HG03039 (cell line): ENCODE data around the gene IL11RA.

Source experiments
- ATAC-seq: cut with Tn5 transposase; IDR thresholded peaks from one replicate; pipeline ENCODE4 v1.9.1; 2021; ENCODE audit warnings: mild to moderate bottlenecking, moderate library complexity; ENCODE audit not compliant: unreplicated experiment

The IL11RA gene

DNA sequence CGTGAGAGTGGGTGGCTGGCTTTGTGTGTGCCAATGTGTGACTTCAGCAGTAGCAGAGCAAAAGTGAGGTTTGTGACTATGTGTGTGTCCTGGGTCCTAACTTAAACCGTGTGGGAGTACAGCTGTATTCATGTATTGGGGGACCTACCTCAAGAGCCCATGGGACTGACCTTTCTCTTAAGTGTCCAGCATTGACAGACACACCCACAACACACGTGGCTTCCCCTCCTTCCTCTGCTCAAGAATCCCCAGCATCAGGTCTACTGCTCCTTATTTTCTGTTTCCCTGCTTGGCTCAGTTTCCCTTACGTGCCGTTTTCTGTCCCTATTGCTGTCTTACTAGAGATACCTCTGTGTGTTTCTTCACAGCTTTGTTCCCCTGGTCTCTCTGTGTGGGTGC is 616 bp downstream of the IL11RA start:
- no peak for ATAC-seq

DNA sequence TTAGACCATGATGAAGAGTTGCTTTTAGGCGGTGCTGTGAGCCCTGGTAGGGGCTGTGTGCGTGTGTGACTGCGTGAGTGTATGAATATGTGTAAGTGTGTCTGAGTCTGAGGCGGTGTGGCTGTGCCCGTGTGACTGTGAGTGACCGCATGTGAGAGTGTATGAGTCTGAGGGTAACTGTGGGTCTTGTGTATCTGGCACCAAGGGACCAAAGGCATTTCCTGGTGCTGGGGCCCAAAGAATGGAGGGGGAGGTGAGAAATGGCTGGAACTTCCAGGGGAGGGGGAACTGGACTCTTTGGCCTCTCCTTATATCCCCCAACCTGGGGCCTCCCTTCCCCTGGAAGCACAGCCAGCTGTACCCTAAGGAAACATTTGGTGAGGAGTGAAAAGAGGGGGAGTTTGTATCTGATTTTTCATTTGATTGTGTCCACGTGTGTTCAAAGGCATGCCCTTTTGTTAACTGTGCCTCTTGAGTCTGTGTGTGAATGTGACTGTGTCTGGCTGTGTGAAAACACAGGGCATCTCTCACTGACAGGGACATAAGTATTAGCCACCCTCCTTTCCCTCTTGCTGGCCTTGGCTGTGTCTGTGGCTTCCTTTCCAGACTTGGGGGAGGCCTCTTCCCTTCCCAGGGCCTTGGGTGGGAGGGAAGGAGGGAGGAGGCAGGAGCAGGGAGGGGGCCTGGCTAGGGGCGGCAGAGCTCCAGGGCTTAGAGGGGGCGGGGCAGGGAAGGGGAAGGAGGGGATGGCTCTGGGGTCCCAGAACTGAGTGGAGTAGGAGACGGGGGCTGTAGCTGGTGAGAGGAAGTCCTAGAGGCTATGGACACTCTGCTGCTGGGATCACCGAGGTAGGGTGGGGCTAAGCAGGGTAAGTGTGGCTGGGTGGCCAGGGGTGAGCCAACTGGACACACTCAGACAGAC is 1.4 kb downstream of the IL11RA start:
- ATAC-seq, result no peak

DNA sequence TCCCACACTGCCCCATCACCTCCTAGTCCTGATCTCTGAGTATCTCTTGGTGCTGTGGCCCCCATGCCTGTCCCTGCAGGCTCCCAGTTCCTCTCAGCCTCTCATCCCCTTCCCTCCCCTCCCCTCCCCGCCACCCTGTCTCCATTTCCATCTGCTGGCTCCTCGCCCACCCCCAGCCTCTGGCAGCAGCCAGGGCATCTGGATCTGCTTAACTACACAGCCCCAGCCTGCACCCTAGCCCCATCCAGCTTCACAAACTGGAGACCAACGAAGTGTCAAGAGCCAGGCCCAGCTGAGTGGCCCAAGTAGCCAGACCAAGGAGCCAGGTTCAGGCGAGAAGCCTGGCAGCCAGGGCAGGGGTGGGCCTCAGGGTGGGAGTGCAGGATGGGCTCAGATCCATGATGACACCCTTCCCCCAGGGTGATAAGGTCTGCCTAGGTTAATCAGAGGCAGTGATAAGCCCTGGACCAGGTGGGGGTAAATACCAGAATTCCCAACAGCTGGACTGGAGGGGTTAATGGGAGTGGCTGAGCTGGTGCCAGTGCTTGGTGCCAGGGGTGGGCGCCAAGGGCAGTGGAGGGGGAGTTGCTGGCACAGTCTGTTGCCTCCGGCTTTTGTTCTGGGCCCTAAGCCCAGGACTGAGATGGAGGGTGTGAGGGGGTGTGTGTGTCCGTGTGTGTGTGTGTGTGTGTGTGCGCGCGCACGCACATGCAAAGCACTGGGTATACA is 2.5 kb downstream of the IL11RA start:
- no peak for ATAC-seq

DNA sequence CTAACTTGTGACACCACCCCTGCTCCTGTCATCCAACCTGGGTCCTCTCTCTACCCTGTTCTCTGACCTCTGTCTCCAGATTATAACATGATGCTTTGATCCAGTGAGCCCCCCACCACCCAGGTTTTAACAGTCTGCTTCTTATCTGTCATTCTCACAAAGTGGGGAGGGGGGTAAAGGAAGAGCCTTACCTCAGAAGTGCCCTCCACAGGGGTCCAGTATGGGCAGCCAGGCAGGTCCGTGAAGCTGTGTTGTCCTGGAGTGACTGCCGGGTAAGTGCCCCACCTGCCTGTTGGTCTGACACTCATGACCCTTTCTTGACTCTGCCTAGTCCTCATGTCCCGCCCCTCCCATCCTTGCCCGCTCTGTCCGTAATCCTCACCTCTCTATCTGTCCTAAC is 3.4 kb downstream of the IL11RA start:
- no peak for ATAC-seq

DNA sequence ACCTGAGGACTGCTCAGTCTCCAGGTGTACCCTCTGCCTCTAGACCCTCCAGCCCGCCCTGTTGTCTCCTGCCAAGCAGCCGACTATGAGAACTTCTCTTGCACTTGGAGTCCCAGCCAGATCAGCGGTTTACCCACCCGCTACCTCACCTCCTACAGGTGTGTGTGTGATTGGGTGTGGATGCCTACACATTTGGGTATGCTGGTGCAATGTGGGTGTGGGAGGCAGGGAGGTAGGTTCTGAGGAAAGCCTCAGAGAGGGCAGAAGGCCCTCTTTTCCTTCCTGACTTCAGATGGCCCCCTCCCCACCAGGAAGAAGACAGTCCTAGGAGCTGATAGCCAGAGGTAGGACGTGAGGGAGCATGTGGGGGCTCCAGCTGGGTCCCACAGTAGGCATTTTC is 5.0 kb downstream of the IL11RA start:
- no peak for ATAC-seq

DNA sequence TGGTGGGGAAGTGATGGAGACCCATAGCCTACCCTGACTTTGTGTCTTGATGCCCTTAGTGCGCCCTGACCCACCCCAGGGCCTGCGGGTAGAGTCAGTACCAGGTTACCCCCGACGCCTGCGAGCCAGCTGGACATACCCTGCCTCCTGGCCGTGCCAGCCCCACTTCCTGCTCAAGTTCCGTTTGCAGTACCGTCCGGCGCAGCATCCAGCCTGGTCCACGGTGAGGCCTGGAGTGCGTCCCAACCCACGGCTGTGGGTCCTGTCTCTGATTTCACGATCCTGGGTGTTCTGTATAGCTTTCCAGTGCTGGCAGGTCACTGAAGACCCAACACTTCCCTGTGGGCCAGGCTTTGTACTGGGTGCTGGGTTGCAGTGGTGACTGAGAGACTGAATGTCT is 6.5 kb downstream of the IL11RA start:
- ATAC-seq, result no peak

DNA sequence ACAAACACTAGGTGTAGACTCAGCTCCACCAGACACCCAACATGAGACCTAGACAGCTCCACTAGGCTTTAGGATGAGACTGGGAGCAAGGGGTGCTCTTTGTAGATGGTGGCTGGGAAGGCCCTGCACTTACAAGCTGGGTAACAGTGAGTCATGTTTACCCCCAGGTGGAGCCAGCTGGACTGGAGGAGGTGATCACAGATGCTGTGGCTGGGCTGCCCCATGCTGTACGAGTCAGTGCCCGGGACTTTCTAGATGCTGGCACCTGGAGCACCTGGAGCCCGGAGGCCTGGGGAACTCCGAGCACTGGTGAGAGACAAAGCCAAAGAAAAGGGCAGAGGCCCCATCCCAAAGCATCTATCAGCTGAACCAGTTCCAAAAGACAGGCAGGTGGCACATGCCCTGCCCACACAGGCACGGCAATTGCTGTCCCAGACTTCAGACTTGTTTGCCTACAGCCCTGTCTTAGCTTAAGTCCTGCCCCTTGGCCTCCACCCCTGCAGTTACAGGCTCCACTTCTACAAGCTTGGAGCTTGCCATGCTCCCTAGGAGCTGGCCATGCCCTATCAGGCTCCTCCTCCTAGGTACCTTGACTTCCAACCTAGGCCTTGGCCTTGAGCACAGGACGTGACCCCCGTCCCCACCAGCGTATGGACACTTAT is 7.7 kb downstream of the IL11RA start:
- ATAC-seq, result no peak

DNA sequence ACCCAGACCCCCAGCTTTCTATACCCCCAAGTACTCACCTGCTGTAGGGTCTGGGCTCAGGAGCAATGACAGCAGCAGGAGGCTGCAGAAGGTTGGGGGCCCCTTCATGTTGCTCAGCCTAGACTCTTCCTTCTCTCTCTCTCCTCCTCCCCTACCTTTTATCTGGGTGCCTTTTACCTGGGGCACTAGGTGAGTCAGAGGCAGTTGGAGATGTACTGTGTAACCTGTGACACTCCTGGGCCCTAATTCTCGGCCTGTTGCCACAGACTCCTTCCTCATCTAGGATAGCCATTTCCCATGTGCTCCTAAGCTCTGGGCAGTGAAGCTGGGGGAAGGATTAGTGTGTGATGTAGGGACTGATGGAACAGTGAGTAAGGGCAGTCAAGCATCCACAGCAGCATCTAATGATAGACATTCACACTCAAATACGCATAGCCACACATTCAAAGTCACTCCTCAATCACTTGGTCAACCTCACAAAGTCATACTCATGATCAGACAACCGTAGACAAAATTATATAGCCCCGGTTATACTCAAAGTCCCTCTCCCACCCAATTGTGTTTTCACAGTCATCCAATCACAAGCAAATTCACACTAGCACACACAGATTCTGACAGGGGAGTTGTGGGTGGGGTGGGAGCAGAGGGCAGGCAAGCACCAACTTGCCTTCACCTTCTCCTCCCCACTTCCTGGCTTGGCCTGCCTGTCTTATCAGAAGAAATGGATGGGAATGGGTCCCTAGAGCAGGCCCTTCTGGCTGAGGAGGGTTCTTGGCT is 10.7 kb downstream of the IL11RA start, which contains the start of gene CCL27:
Gene CCL27, minus strand, starts transcription at position 132 of the 777 bp plus-strand sequence. Its CDS starts 24 bp downstream, at position 108.
- ATAC-seq, result no peak

DNA sequence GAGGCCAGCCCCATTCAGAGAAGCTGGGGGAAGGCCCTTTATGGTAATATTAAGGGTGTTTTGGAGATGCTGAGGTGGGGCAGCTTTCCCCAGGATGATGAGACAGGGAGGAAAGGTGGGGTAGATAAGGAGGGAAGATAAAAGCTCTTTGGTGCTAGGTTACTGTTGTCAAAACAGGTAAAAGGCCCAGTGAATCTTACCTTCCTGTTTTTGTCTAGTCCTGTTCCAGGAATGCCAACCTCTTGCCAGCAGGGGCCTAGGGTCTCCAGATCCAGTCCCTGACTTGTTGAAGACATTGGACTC is 11.3 kb downstream of the IL11RA start:
- ATAC-seq, result no peak

DNA sequence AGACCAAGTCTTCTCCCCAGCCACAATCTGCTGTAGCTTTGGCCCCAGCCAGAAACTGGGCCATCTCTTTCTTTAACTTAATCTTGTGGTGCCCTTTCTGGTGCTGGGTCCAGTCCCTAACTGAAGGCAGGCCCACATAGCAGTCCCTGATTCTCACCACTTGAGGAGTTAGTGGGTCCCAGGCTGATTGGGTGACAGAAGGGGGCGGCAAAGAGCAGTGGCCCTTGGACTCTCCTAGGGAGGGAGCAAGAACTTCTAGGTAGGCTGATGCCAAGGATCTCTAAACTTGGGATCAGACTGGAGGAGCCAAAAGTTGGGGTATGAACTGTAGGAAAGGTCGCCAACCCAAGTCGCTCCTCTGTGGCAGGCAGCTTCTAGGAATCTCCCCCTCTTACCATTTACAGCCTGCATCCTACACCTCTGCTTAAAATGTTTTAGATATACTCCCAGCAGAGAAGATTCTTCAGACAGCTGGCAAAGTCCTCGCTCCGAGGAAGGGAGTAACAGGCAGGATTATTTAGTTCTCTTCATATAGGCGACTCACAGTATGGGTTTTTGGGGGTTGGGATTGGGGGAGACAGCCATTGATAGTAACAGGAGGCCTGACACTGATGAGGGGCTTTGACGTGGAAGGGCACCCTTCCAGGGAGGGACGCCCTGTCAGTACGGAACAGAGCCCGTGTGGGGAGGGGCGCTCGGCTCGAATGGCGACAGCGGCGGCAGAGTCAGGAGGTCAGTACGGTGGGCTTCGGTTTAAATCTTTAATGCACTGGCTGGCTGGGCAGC is 12.5 kb downstream of the IL11RA start:
- peak; percentile 33 for ATAC-seq

DNA sequence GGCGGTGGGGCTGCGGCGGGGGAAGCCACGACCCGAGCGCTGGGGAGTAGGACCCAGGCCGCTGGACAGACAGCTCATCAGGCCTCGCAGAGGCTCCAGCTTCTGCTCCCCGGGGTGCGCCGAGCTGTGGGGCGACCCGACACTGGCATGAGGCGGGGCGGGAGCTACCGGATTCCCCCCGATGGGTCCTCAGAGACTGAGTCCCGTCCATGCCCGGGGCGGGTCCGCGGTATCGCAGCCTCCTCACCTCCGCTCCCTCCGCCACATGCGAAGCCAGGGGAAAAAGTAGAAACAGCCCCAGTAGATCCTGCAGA is 13.0 kb downstream of the IL11RA start:
- no peak for ATAC-seq

DNA sequence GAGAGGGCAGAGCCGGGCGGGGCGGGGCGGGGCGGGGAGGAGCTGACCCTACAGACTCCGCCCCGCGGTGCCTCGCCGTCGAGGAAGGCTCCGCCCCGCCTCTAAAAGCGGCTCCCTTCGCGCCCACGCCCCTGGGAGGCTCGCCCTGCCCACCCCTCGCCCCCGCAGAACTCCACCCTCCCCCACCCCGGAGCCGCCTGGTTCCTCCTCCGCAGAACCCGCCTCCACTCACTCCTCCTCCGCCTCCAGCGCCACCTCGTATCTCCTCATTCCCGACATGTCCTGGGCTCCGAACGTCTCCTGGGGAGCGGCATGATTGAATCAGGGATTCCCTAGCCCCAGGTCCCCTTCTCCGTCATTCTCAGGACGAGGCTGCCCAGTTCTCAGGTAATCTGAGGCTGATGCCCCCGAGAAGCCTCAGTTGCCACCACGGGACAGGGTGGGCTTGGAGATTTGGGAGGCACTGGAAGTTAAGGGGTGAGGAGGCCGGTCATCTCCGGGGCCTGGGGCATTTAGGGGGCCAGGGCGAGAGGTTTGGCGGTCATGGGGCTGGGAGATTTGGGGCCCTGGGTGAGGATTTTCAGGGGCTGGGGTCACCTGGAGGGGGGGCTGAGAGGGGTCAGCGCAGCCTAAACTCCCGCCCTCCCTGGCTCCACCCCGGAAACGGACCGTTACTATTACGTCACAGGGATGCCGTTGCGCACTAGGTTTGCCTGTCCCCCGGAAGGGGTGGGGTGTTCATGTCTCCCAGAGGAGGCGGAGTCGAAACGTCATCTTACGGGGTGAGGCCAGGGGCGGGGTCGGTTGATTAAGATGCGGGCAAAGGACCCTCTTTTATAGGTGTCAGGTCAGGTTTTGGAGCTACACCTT is 13.6 kb downstream of the IL11RA start:
- peak; percentile 58 for ATAC-seq

DNA sequence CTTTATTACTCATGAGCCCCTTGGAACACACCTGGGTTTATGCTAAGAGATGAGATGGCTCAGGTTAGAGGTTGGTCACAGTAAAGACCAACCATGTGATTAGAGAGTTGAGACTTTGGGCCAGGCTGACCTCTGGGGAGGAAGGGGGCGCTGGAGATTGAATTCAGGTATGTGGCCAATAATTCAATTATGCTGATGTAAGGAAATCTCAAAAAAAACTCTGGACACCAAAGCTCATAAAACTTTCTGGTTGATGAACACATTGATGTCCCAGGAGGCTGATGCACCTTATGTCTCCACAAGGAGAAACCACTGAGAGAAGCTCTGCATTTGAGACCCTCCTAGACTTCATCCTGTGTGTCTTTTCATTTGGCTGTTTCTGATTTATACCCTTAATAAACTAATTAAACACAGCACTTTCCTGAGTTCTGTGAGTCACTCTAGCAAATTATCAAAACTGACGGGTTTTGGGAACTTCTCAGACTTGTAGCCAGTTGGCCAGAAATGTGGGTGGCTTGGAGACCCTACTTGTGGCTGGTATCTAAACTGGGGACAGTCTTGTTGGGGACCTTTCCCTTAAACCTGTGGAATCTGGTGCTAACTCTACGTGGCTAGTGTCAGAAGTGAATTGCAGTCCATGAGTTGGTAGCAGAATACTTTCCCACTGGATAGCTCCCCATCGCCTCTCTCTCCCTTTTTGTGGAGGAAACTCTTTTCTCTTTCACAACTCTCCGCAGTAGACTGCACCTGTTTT is 18.0 kb downstream of the IL11RA start:
- ATAC-seq, result no peak

DNA sequence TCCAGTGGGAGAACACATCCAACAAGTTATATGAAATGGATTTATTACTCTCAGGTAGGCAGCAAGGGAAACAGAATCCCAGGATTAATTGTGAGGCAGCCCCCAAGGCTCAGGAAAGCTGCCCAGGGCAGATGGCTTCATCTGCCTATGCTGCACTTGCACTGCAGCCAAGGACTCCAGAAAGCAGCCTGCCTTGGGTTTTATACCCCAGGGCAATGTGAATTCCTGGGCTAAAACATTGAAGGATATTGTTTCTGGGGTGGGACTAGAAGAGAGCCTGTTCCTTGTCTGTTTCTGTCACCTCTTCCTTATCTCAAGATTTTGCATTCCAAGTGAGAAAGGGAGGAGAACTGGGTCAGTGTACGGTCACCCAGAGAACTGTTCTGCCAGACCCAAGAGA is 19.3 kb downstream of the IL11RA start:
- no peak for ATAC-seq

DNA sequence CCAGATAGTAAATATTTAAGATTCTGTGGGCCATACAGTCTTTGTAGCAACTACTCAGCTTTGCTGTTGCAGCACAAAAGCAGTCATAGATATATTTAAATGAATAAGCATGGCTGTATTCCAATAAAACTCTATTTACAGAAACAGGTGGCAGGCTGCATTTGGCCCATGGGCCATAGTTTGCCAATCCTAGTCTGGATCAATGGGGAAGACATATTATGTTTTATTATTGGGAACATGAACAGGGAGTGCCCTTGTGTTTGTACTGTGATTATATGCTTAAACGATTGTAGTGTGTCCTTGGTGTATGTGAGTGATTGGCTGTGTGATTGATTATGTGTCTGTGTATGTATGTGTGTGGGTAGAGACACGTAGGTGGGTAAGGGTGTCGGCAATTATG is 22.5 kb downstream of the IL11RA start:
- no peak for ATAC-seq

DNA sequence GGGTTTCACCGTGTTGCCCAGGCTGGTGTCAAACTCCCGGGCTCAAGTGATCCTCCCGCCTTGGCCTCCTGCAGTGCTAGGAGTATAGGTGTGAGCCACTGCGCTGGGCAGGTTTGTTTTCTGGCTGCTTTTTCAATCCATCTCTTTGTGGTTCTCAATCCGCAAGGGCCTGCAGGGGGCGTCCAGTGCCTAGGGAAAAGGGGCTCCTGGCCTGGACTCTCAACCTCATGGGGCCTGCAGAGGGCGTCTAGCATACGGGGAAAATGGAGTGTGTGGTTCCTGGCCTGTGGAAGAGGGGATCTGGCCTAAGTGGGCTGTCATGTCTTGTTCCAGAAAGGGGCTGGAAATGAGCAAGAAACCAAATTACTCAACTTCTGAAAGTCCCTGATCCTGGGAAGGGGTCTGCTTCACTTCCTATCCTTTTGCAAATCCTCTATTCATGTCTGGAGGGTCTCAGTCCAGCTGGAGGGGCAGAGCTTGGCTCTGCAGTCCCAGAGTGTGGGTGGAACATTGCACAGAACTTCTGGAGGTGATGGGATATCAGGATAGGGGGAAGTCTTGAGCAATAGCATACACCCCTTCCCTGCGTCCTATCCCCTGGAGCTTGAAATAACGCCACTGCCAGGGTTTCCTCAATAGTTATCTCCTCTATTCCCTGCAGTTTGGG is 23.2 kb downstream of the IL11RA start:
- ATAC-seq, result no peak

DNA sequence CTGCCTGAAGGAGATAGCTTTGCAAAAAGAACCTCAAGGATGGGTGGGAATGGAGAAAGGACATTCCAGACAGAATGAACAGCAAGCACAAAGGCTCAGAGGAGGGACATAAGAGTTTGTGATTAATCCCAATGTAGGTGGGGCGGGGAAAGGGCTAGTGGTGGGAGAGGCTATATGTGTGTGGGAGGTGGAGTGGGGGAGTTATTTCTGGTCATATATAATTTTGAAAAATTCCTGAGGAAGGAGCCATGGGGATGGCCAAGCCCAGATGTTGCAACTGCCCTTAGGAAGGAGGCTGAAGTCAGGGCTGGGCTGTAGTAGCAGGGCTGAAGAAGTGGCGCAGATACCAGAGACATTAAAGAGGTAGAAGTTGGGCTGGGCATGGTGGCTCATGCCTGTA is 23.9 kb downstream of the IL11RA start:
- no peak for ATAC-seq

DNA sequence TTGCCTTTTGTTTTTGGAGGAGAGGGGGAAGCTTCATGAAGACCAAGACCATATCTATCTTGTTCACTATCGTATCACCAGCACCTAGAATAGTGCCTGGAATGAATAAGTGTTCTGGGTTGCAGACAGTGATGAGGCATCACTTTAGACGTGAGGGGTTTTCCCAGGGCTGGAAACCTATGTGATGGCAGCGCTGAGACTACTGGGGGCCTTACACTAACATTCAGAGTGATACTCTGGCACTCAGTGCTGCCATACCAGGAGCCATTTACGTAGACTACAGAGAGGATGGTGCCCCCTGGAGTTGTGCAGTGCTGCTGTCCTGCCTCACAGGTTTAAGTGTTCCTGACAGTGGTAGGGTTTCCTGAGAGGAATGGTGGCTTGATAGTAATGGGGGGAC is 32.2 kb downstream of the IL11RA start:
- ATAC-seq, result no peak
